PC-9 (cell line): ENCODE measurements around the gene PBX1. TPM values are rescaled to one million over a fixed set of nuclear protein-coding genes. Genes with fewer than 3 reads are reported as not detected.
A peak's percentile ranks its signal among the peaks of the same experiment; 100 is the strongest.

Experiments
- BruUV-seq: library from RNA; stranded (reverse); fragments of 400-500 nt; replicated peaks from 2 replicates; lab custom pipeline; 2021; lab: Mats Ljungman, UMichigan
- CTCF ChIA-PET: fragments of 300-600 bp; sonication (Branson Sonifier 250); formaldehyde crosslinking; loops from one replicate; lab custom pipeline; 2022; ENCODE audit warnings: antibody characterized with exemption; lab: Charles Lee
- POLR2A ChIA-PET: fragments of 300-600 bp; sonication (Branson Sonifier 250); formaldehyde crosslinking; loops from one replicate; lab custom pipeline; 2022; ENCODE audit warnings: antibody characterized with exemption; ENCODE audit not compliant: unreplicated experiment; lab: Charles Lee
- DNase-seq, 2 experiments: peaks; one replicate each; pipeline versions ENCODE4 v3.0.0 to v3.0.0-alpha.2; 2015 to 2022; ENCODE audit warnings: mixed read lengths in 1 of 2
- H2AFZ ChIP-seq: fragments of 200-600 bp; sonication (generic); 2 replicates; pipeline ENCODE4 v1.8.1; 2017; ENCODE audit warnings: antibody characterized with exemption
- H3F3A ChIP-seq: fragments of 200-600 bp; sonication (generic); 2 replicates; pipeline ENCODE4 v1.8.1; 2017; ENCODE audit warnings: antibody characterized with exemption, mild to moderate bottlenecking, low read depth; ENCODE audit not compliant: insufficient read depth
- H3K27ac ChIP-seq: fragments of 200-600 bp; sonication (generic); 2 replicates; pipeline ENCODE4 v1.6.1; 2016; ENCODE audit warnings: mixed run types
- H3K27me3 ChIP-seq: fragments of 200-600 bp; sonication (generic); 2 replicates; pipeline ENCODE4 v1.6.1; 2016; ENCODE audit warnings: low read depth, mixed run types; ENCODE audit not compliant: insufficient read depth
- H3K36me3 ChIP-seq: fragments of 200-600 bp; sonication (generic); 2 replicates; pipeline ENCODE4 v1.6.1; 2016; ENCODE audit warnings: low read depth, mixed run types
- H3K4me1 ChIP-seq: fragments of 200-600 bp; sonication (generic); replicated peaks from 2 replicates; pipeline ENCODE4 v1.6.1; 2016; ENCODE audit warnings: mixed run types; ENCODE audit not compliant: insufficient read depth
- H3K4me2 ChIP-seq: fragments of 200-600 bp; sonication (generic); 2 replicates; pipeline ENCODE4 v1.6.1; 2017; ENCODE audit warnings: mixed run types
- H3K4me3 ChIP-seq: fragments of 200-600 bp; sonication (generic); 2 replicates; pipeline ENCODE4 v1.6.1; 2016; ENCODE audit warnings: mixed run types
- H3K79me2 ChIP-seq: fragments of 200-600 bp; sonication (generic); 2 replicates; pipeline ENCODE4 v1.6.1; 2017; ENCODE audit warnings: low read depth, mixed run types
- H3K9me2 ChIP-seq: fragments of 200-600 bp; sonication (generic); 2 replicates; pipeline ENCODE4 v1.8.1; 2017; ENCODE audit warnings: mild to moderate bottlenecking; ENCODE audit not compliant: insufficient read depth
- H3K9me3 ChIP-seq: fragments of 200-600 bp; sonication (generic); 2 replicates; pipeline ENCODE4 v1.8.1; 2016; ENCODE audit warnings: low read depth; ENCODE audit not compliant: insufficient read depth
- H4K20me1 ChIP-seq: fragments of 200-600 bp; sonication (generic); 2 replicates; pipeline ENCODE4 v1.8.1; 2017; ENCODE audit not compliant: insufficient read depth
- CTCF ChIP-seq: fragments of 200-600 bp; sonication (generic); conservative IDR thresholded peaks from 2 replicates; pipeline ENCODE4 v1.6.1; 2017; ENCODE audit warnings: mixed run types, antibody characterized with exemption, mild to moderate bottlenecking, moderate library complexity
- EZH2 ChIP-seq: fragments of 200-600 bp; sonication (generic); IDR thresholded peaks from 2 replicates; pipeline ENCODE4 v1.8.0; 2017; ENCODE audit warnings: antibody characterized with exemption, low read depth
- intact Hi-C: fragments of 100-400 bp; cut with micrococcal nuclease; formaldehyde crosslinking; loops from one replicate; pipeline ENCODE4 v1.10.0; 2022; ENCODE audit not compliant: unreplicated experiment
- total RNA-seq: library from RNA; stranded (reverse); gene quantifications from 2 replicates; pipeline ENCODE4 v1.2.3, GENCODE V29; 2021

Gene PBX1
- total RNA-seq, 1 experiment from 2014 or later, result 57.7 TPM

- Histone ChIP-seq H3K4me3 (no peak overlapping the region), H3K27ac (no peak overlapping the region), H3F3A (peaks cover 6% of the 10 kb centered on the region; the same call in 1 of the 2 replicates), H3K4me1 (peaks cover 53% of the 10 kb centered on the region), H3K36me3 (no peaks in the 10 kb centered on the region), H3K9me2 (no peaks in the 10 kb centered on the region), H2AFZ (no peak overlapping the region), H3K27me3 (no peaks in the 10 kb centered on the region), H4K20me1 (no peaks in the 10 kb centered on the region), H3K79me2 (peaks cover 26% of the 10 kb centered on the region), H3K4me2 (no peak overlapping the region), H3K9me3 (no peaks in the 10 kb centered on the region)
- BruUV-seq, result no TSS peak
- TF ChIP-seq EZH2, result no peak
- TF ChIP-seq CTCF, result no peak
- CTCF ChIA-PET, result no interaction called here
- DNase-seq, result no peak
- POLR2A ChIA-PET, result no interaction called here
- intact Hi-C loops, result no loop called here
Observed at GRCh38 chr1:164703960-164704411, 145.0 kb downstream of the PBX1 start.

- TF ChIP-seq CTCF (no peak), EZH2 (no peak)
- DNase-seq, result no peak
- BruUV-seq, result no TSS peak
- ChIA-PET POLR2A (interaction anchor here (0.6 kb wide), 1 partner anchor 174 kb away, joined by 3 read pairs; no protein-coding TSS in a partner anchor), CTCF (no interaction called here)
- peaks cover 6% of the 10 kb centered on the region; the same call in 1 of the 2 replicates for H3F3A ChIP-seq
- no peaks in the 10 kb centered on the region for H3K9me3 ChIP-seq
- no peak overlapping the region for H2AFZ ChIP-seq
- H3K36me3 ChIP-seq, result no peaks in the 10 kb centered on the region
- no peak overlapping the region for H3K27ac ChIP-seq
- peaks cover 28% of the 10 kb centered on the region for H3K79me2 ChIP-seq
- intact Hi-C loops, result loop anchor here (5.0 kb wide), 1 partner anchor 43 kb away; no protein-coding TSS in a partner anchor
- peaks cover 53% of the 10 kb centered on the region for H3K4me1 ChIP-seq
- H3K4me3 ChIP-seq, result no peak overlapping the region
- H3K4me2 ChIP-seq, result no peak overlapping the region
- H4K20me1 ChIP-seq, result no peaks in the 10 kb centered on the region
- H3K9me2 ChIP-seq, result no peaks in the 10 kb centered on the region
- H3K27me3 ChIP-seq, result no peaks in the 10 kb centered on the region
Observed at GRCh38 chr1:164704954-164705353, 146.0 kb downstream of the PBX1 start.

- POLR2A ChIA-PET, result interaction anchor here (0.6 kb wide), 1 partner anchor 80 kb away, joined by 8 read pairs; no protein-coding TSS in a partner anchor
Observed at GRCh38 chr1:164706606-164706987, 147.6 kb downstream of the PBX1 start.

More at GRCh38 chr1:164706606-164706987, 147.6 kb downstream of the PBX1 start:
- DNase-seq, result peak in 1 of 2 experiments; percentile 50
- no peaks in the 10 kb centered on the region for H4K20me1 ChIP-seq
- CTCF ChIA-PET, result no interaction called here
- peaks cover 6% of the 10 kb centered on the region; the same call in 1 of the 2 replicates for H3F3A ChIP-seq
- peaks cover 28% of the 10 kb centered on the region for H3K79me2 ChIP-seq
- H3K4me3 ChIP-seq, result no peak overlapping the region
- peaks cover 44% of the 10 kb centered on the region for H3K4me1 ChIP-seq
- H3K9me3 ChIP-seq, result no peaks in the 10 kb centered on the region
- no peak overlapping the region for H2AFZ ChIP-seq
- intact Hi-C loops, result loop anchor here (2.0 to 5.0 kb wide), 2 partner anchors 44 to 104 kb away; no protein-coding TSS in a partner anchor
- H3K27me3 ChIP-seq, result no peaks in the 10 kb centered on the region
- TF ChIP-seq CTCF (no peak), EZH2 (no peak)
- no peaks in the 10 kb centered on the region for H3K9me2 ChIP-seq
- peak overlapping the region; percentile 83 for H3K27ac ChIP-seq
- no peaks in the 10 kb centered on the region for H3K36me3 ChIP-seq
- peak overlapping the region; percentile 27 for H3K4me2 ChIP-seq
- BruUV-seq, result no TSS peak
